Neuron (in vitro differentiated cells): ENCODE results near the gene MRPS12.

Experiments
- H2AFZ ChIP-seq: one replicate; pipeline ENCODE4 v1.6.1; 2013; ENCODE audit warnings: low read depth, mild to moderate bottlenecking, inconsistent platforms, low read length, moderate library complexity
- H3K27me3 ChIP-seq: one replicate; pipeline ENCODE4 v1.6.1; 2013; ENCODE audit warnings: low read length; ENCODE audit not compliant: insufficient read depth
- H3K36me3 ChIP-seq: one replicate; pipeline ENCODE4 v1.6.1; 2013; ENCODE audit warnings: low read length; ENCODE audit not compliant: insufficient read depth
- H3K4me1 ChIP-seq: one replicate; pipeline ENCODE4 v1.6.1; 2013; ENCODE audit warnings: low read length; ENCODE audit not compliant: insufficient read depth
- H3K4me3 ChIP-seq: 2 replicates; pipeline ENCODE4 v1.5.1; 2013; ENCODE audit warnings: mild to moderate bottlenecking, low read length, moderate library complexity
- H3K9me3 ChIP-seq: one replicate; pipeline ENCODE4 v1.6.1; 2013; ENCODE audit warnings: low read length

The MRPS12 gene

GRCh38 chr19:38977445-38978325, 46.9 kb downstream of the MRPS12 start:
- Histone ChIP-seq H2AFZ (no peak overlapping the region), H3K4me1 (no peaks in the 10 kb centered on the region), H3K27me3 (peaks cover 25% of the 10 kb centered on the region), H3K9me3 (peaks cover 11% of the 10 kb centered on the region), H3K4me3 (no peak overlapping the region), H3K36me3 (no peaks in the 10 kb centered on the region)

GRCh38 chr19:38978326-38978689, 47.6 kb downstream of the MRPS12 start:
- peaks cover 25% of the 10 kb centered on the region for H3K27me3 ChIP-seq
- H3K36me3 ChIP-seq, result no peaks in the 10 kb centered on the region
- no peak overlapping the region for H3K4me3 ChIP-seq
- H3K4me1 ChIP-seq, result no peaks in the 10 kb centered on the region
- H2AFZ ChIP-seq, result no peak overlapping the region
- peaks cover 11% of the 10 kb centered on the region for H3K9me3 ChIP-seq

- no peak overlapping the region for H2AFZ ChIP-seq
- peaks cover 20% of the 10 kb centered on the region for H3K27me3 ChIP-seq
- H3K36me3 ChIP-seq, result no peaks in the 10 kb centered on the region
- peaks cover 11% of the 10 kb centered on the region for H3K9me3 ChIP-seq
- no peak overlapping the region for H3K4me3 ChIP-seq
- no peaks in the 10 kb centered on the region for H3K4me1 ChIP-seq
Observed at GRCh38 chr19:38979812-38980211, 49.1 kb downstream of the MRPS12 start.

GRCh38 chr19:38980583-38981374, 50.0 kb downstream of the MRPS12 start:
- peaks cover 14% of the 10 kb centered on the region for H3K27me3 ChIP-seq
- no peak overlapping the region for H2AFZ ChIP-seq
- H3K9me3 ChIP-seq, result peaks cover 11% of the 10 kb centered on the region
- H3K4me3 ChIP-seq, result no peak overlapping the region
- no peaks in the 10 kb centered on the region for H3K4me1 ChIP-seq
- H3K36me3 ChIP-seq, result no peaks in the 10 kb centered on the region
